ENCODE results near the gene RNLS.

RNLS gene

DNA sequence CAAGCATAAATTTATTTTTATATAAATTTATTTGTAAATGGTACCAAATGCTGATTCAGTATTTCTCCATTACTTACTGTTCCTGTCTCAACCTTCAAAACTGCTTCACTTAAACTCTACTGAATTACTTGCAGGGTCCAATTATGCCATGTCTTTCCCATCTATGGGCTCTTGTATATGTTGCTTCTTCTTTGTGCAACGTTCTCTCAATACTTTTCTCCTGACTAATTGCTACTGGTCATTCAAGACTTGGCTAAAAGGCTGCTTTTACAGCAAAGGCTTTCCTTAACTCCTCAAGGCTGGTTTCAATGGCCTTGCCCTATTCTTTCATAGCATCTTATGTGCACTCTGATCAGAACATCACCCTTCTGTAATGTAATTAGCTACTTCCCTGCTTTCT, 67.9 kb downstream of the RNLS start:
- no peaks in the 10 kb centered on the region for H3K36me3 Mint-ChIP-seq (ENCODE audit: low read depth)
- no peak overlapping the region for H3K4me3 Mint-ChIP-seq
- H3K27ac Mint-ChIP-seq: no peak overlapping the region
- peaks cover 5% of the 10 kb centered on the region for H3K9me3 Mint-ChIP-seq
- no peaks in the 10 kb centered on the region for H3K27me3 Mint-ChIP-seq
- no peaks in the 10 kb centered on the region for H3K4me1 Mint-ChIP-seq (ENCODE audit: low read depth)

DNA sequence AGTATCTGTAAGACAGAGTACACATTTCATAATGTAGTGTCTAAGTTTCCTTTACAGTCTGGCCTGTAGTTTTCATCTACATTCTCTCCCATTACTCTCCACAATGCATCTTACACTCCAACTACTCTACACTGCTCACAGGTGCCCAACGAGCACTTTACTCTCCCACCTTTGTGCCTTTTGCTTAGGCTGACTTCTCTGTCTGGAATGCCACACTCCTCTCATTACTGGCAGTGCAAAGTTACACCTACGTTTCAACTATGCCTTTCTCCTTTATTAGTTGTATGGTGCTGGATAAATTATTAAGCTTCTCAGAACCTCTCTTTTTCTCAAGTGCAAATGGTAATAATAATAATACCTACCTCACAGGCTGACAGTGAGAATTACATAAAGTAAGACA, 70.5 kb downstream of the RNLS start:
- H3K36me3 Mint-ChIP-seq (ENCODE audit: low read depth): no peaks in the 10 kb centered on the region
- H3K4me3 Mint-ChIP-seq: no peak overlapping the region
- peaks cover 5% of the 10 kb centered on the region for H3K9me3 Mint-ChIP-seq
- H3K27ac Mint-ChIP-seq: no peak overlapping the region
- H3K4me1 Mint-ChIP-seq (ENCODE audit: low read depth): no peaks in the 10 kb centered on the region
- no peaks in the 10 kb centered on the region for H3K27me3 Mint-ChIP-seq

- Mint-ChIP-seq H3K4me1 (ENCODE audit: low read depth) (no peaks in the 10 kb centered on the region), H3K27me3 (no peaks in the 10 kb centered on the region), H3K9me3 (no peaks in the 10 kb centered on the region), H3K4me3 (no peak overlapping the region), H3K27ac (no peak overlapping the region), H3K36me3 (ENCODE audit: low read depth) (no peaks in the 10 kb centered on the region)
These were observed 74.3 kb downstream of the RNLS start for GRCh38 chr10:88508796-88509195.

DNA sequence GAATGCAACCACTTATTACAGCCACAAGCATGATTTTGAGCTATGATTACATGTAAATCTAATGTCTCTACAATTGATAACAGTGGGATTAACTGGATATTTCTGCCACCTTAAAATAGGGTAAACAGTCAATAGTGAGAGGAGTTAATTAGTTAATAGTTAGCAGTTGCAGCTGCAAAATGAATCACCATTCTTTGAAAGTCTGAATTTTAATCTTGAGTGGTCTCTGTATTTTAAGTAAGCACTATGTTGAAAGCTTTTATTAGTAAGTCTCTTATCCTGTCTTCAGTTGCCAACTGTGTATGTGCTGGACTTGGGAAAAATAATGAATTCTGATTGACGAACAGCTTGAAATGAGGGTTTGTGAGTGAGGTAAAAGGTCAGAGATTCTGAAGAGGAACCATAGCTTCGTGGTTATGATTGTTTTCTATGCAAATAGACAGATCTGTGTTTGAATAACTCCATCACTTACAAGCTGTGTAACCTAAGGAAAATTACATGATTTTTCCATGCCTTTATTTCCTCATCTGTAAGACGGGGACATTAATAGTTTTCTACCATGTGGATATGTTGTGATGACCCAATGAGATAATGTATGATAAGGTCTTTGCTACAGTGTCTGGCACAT, 75.2 kb downstream of the RNLS start:
- Mint-ChIP-seq H3K4me1 (ENCODE audit: low read depth) (no peaks in the 10 kb centered on the region), H3K9me3 (no peaks in the 10 kb centered on the region), H3K27ac (no peak overlapping the region), H3K4me3 (no peak overlapping the region), H3K27me3 (no peaks in the 10 kb centered on the region), H3K36me3 (ENCODE audit: low read depth) (no peaks in the 10 kb centered on the region)

DNA sequence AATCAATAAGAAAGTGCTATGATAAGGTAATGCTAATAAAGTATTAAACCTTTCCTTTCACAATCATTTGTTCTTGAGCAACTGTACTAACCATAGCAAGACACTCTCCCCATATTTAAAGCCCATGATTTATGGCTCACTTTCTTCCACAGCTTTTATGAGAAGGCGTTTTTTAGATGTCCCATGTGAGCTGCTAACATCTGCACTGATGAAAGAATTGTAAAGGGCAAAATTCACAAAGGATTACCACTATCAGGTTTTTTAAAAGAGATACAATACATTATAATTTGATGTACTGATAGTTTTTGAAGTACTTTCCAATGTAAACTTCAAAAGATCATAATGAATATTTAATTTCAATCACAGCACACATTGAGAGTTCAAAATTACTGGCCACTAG, 75.7 kb downstream of the RNLS start:
- Mint-ChIP-seq H3K4me3 (no peak overlapping the region), H3K9me3 (no peaks in the 10 kb centered on the region), H3K36me3 (ENCODE audit: low read depth) (no peaks in the 10 kb centered on the region)

DNA sequence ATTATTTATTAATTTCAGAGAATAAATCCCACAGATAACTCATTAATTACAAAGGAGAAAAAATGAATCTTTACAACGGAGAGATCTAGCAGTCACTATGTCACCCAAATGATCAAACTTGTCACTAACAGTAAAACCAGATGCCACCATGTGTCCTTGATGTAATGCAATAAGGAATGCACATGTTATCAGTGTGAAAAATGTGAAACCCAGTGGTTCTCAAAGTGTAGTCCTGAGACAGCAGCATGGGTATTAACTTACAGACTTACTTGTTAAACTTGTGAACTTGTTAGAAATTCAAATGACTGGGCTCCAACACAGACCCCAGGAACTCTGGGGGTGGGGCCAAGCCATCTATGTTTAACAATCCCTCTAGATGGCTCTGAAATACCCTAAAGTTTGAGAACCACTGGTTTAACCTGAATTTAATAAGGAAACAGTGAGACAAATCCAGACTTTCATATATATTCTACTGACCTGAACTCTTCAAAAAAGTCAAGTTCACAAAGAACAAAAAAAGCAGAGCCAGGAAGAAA, 77.4 kb downstream of the RNLS start:
- H3K4me1 Mint-ChIP-seq (ENCODE audit: low read depth): no peaks in the 10 kb centered on the region
- no peaks in the 10 kb centered on the region for H3K9me3 Mint-ChIP-seq
- no peak overlapping the region for H3K27ac Mint-ChIP-seq
- H3K4me3 Mint-ChIP-seq: no peak overlapping the region
- H3K36me3 Mint-ChIP-seq (ENCODE audit: low read depth): no peaks in the 10 kb centered on the region
- H3K27me3 Mint-ChIP-seq: no peaks in the 10 kb centered on the region

More for the DNA sequence above, 75.7 kb downstream of the RNLS start:
- H3K27ac Mint-ChIP-seq: no peak overlapping the region
- no peaks in the 10 kb centered on the region for H3K27me3 Mint-ChIP-seq
- H3K4me1 Mint-ChIP-seq (ENCODE audit: low read depth): no peaks in the 10 kb centered on the region

DNA sequence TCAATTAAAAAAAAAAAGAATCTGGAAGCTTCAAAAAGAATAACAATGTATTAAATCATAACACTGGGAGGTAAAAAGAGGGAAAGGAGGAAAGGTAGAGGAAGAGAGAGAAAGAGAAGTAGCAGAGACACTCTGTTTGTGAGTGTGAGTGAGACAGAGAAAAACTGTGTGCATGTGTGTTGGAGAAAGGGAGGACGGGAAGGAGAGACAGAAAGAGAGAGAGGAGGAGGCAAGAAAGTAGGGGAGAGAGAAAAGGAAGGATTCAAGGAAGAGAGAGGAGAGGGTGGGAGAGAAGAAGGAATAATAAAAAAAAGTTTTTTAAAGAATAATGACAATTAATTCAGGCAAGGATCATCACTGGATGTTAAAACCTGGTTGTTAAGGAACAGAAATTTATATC, 77.9 kb downstream of the RNLS start:
- no peaks in the 10 kb centered on the region for H3K4me1 Mint-ChIP-seq (ENCODE audit: low read depth)
- H3K27me3 Mint-ChIP-seq: no peaks in the 10 kb centered on the region
- no peaks in the 10 kb centered on the region for H3K36me3 Mint-ChIP-seq (ENCODE audit: low read depth)
- H3K27ac Mint-ChIP-seq: no peak overlapping the region
- H3K9me3 Mint-ChIP-seq: no peaks in the 10 kb centered on the region
- no peak overlapping the region for H3K4me3 Mint-ChIP-seq

GRCh38 chr10:88500656-88501055, 82.5 kb downstream of the RNLS start:
- peaks cover 5% of the 10 kb centered on the region for H3K4me1 Mint-ChIP-seq (ENCODE audit: low read depth)
- no peak overlapping the region for H3K27ac Mint-ChIP-seq
- H3K9me3 Mint-ChIP-seq: no peaks in the 10 kb centered on the region
- H3K4me3 Mint-ChIP-seq: no peak overlapping the region
- no peaks in the 10 kb centered on the region for H3K36me3 Mint-ChIP-seq (ENCODE audit: low read depth)
- H3K27me3 Mint-ChIP-seq: no peaks in the 10 kb centered on the region

DNA sequence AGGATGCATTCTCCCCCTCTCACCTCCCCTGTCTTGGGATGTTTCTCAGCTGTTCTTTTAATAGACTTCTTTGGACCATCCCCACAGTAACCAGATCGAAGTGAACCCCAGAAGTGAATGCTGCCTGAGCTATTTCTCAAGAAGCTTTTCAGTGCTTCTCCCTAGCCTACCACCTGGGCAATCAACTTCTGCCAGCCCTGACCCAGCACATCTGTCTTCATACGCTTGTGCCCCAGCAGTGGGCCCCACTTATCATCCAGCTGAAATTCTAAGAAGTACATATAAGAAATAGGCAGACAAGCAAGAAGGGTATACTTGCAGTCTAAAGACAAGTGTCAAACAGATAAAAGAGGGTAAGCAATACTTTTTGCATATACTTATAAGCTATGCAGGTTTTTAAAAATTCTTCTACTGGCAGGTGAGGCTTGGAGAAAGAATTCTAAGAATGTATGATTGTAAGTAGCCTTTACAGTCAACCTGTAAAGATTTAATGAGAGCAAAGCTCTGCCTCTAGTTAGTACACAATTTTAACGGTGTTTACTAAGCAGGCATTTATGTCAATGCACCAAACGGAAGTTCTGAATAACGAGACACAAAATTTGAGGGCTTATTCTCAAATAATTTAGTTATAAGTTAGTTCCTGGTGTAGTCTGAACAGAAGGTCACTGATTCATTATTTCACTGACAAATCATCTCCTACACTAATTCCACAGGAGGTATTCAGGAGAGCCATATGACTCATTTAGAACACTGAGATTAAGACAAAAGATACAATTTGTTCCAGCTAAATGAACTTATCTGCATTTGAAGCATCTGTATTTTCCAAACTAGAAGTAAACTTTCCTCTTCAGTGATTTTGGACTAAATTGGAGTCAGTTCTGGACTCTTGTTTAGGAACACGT, 83.3 kb downstream of the RNLS start:
- Mint-ChIP-seq H3K9me3 (no peaks in the 10 kb centered on the region), H3K36me3 (ENCODE audit: low read depth) (no peaks in the 10 kb centered on the region), H3K4me1 (ENCODE audit: low read depth) (peaks cover 8% of the 10 kb centered on the region), H3K27me3 (no peaks in the 10 kb centered on the region), H3K4me3 (no peak overlapping the region), H3K27ac (no peak overlapping the region)

- no peak overlapping the region for H3K27ac Mint-ChIP-seq
- no peaks in the 10 kb centered on the region for H3K36me3 Mint-ChIP-seq (ENCODE audit: low read depth)
- no peaks in the 10 kb centered on the region for H3K9me3 Mint-ChIP-seq
- no peaks in the 10 kb centered on the region for H3K27me3 Mint-ChIP-seq
- no peak overlapping the region for H3K4me3 Mint-ChIP-seq
- peaks cover 13% of the 10 kb centered on the region for H3K4me1 Mint-ChIP-seq (ENCODE audit: low read depth)
These were observed 85.2 kb downstream of the RNLS start for GRCh38 chr10:88497913-88498312.

DNA sequence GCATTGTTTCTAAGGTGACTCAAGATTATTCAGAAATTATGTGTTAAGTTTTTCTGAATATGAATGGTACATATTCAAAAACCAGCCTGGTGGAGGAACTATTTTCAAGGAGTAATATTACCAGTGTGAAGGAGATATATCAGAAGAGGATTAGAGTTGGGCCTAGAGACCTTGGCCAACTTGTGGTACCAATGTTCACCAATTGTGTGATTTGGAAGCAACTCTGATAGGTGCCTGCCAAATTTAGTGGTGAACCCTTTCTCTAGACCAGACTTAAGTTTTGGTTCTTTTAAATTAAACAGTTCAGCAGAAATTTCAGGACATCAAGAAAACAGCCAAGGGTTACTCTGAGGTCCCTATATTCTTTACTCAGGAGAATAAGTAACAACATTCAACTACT, 88.6 kb downstream of the RNLS start:
- H3K27me3 Mint-ChIP-seq: no peaks in the 10 kb centered on the region
- peaks cover 19% of the 10 kb centered on the region for H3K4me1 Mint-ChIP-seq (ENCODE audit: low read depth)
- no peaks in the 10 kb centered on the region for H3K36me3 Mint-ChIP-seq (ENCODE audit: low read depth)
- H3K27ac Mint-ChIP-seq: no peak overlapping the region
- no peaks in the 10 kb centered on the region for H3K9me3 Mint-ChIP-seq
- H3K4me3 Mint-ChIP-seq: no peak overlapping the region

DNA sequence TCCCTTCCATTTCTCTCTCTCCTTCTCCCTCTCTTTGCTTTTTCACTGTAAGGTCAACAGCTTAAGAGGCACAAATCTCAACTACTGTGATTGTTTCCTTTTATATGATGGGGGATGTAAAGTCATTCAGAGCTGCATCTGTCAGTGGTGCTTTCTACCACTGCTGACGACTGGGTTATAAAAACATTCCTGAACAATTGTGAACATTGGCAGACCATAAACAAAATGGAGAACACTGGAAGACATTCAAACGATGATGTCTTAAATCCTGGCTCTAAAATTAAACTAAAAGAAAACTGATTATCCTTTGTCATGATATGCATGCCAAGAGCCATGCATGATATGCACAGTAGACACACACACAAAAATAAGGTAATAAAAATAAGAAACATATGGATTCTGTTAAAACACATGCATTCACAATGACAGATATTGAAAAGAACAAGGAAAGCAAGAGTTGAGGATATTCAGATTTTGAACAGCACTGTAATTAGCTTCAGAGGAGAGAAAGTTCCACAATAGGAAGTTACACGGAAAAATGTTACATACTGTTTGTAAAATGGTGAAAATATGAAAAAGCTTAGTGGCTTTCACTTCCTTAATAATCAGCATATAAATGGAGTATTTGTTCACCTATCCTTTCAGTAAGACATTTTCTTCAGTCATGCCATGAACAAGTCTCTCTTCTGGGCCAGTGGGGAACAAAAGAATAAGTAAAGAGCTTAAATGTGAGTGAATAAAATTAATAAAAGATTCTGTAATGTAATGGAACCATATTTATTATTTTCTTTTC, 89.2 kb downstream of the RNLS start:
- Mint-ChIP-seq H3K36me3 (ENCODE audit: low read depth) (no peaks in the 10 kb centered on the region), H3K9me3 (no peaks in the 10 kb centered on the region), H3K4me1 (ENCODE audit: low read depth) (peaks cover 19% of the 10 kb centered on the region), H3K4me3 (no peak overlapping the region), H3K27me3 (no peaks in the 10 kb centered on the region), H3K27ac (no peak overlapping the region)

GRCh38 chr10:88491314-88491713, 91.8 kb downstream of the RNLS start:
- Mint-ChIP-seq H3K36me3 (ENCODE audit: low read depth) (no peaks in the 10 kb centered on the region), H3K4me3 (no peak overlapping the region), H3K9me3 (peaks cover 5% of the 10 kb centered on the region), H3K27me3 (no peaks in the 10 kb centered on the region), H3K27ac (no peak overlapping the region), H3K4me1 (ENCODE audit: low read depth) (peaks cover 19% of the 10 kb centered on the region)

- Mint-ChIP-seq H3K36me3 (ENCODE audit: low read depth) (no peaks in the 10 kb centered on the region), H3K4me3 (no peak overlapping the region), H3K9me3 (peaks cover 5% of the 10 kb centered on the region)
These were observed 92.7 kb downstream of the RNLS start for GRCh38 chr10:88490231-88490980.

More at GRCh38 chr10:88490231-88490980, 92.7 kb downstream of the RNLS start:
- no peak overlapping the region for H3K27ac Mint-ChIP-seq
- peaks cover 12% of the 10 kb centered on the region for H3K4me1 Mint-ChIP-seq (ENCODE audit: low read depth)
- H3K27me3 Mint-ChIP-seq: no peaks in the 10 kb centered on the region
